Frontal cortex (tissue), 4 donors: Measurements from ENCODE around the gene CPO. TPM values are rescaled to one million over a fixed set of nuclear protein-coding genes. Genes with fewer than 3 reads are reported as not detected.

Source experiments
- DNase-seq, 2 donors: peaks; one replicate each; pipeline ENCODE4 v3.0.0; 2012; ENCODE audit warnings: low spot score in 2 of 2
- FAIRE-seq: peaks from 2 replicates; lab custom pipeline; 2012; peaks lifted over from hg19 to GRCh38; lab: Jason Lieb, UNC
- total RNA-seq: library from RNA; depleted of rRNA; stranded (reverse); fragments of >200 nt; gene quantifications from one replicate; pipeline ENCODE4 v1.2.3, GENCODE V29; 2014
- donor health status: control.
- donor health status: control.
- donor health status: control.

CPO gene
- total RNA-seq, 1 donor from 2014 or later: not detected

DNA sequence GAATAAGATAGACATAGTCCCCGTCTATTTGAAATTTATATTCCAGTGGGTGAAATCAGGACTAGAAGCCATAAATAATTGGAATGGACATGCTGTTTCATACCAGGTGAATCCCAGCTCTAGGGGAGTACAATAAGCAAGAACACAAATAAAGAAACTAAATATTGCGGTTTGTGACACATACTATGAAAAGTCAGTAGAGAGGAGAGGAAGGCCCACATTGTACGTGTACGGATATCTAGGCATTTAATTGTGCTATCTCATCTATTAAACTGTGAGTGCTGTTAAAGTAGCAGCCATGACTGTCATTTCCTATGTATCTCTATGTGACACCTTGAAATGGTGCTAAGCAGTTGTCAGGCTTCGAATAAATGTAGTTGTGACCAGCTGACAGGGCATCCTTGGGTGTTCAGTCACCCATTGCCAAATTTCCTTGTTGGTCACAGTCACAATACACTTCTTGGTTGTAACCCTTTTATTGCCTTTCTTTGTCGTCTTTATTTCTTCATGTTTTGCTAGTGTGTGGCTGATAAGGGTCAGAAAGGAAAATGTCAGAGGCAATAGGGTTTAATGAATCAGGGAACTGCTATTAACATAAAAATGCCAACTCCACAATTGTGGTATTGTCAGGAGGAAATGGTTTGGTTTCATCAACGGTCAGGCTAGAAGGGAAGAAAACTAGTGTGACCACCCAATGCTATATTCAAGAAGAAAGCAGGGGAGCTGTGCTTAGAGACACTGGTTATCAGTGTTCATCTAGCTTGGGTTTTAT is 31.5 kb downstream of the CPO start:
- FAIRE-seq: no peak
- DNase-seq: no peak

DNA sequence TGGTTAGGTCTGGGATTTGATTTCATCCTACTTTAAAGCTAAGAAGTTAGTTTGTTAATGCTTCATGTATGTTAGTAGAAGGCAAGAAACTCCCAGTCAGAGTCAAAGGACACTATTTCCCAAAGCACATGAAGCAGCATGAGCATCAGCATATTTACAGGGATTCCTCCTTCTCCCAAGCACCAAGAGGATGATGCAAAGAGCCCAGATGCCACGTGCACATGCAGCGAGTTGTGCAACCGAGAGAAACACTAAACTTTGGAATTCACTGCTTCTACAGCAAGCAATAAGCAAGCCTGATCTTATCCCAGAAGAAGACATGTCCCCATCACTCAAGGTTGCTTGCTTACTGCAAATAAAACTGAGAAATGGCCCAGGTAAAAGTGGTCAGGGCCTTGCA is 32.5 kb downstream of the CPO start:
- DNase-seq (no peak), FAIRE-seq (no peak)

DNA sequence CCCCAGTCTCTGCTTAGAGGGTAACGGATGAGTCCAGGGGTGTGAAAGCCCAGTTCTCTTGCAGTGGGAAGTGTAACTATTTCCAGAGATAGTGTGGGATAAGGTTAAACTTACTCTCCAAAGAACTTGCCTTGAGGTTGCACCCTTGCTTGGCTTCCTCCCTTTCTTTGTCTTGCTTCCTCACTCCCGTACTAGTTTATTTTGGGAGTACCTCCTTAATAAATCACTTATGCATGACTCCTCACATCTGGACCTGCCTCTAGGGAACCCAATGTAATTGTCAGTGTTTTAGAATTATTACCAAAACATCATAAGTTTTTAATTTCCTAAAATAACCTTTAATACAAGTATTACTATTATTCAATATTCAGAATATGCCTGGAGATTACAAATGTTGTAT is 35.2 kb downstream of the CPO start:
- DNase-seq: no peak
- FAIRE-seq: no peak

DNA sequence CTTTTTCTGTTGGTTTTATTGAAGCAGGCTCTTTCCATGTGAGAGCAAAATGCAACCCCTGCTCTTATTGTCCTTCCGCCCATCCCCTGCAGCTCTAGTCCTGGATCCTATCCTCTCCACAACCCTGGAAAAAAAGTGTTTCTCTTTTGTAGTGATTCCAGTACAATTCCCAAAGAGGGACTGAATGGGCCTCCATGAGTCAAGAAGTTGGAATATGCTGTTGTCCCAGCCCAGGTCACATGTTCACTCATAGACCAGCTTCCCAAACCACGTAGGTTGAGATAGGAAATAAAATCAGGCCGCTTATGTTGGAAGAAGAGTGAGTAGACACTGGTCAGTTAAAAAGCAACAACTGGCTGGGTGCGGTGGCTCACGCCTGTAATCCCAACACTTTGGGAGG is 39.4 kb downstream of the CPO start:
- DNase-seq: no peak

DNA sequence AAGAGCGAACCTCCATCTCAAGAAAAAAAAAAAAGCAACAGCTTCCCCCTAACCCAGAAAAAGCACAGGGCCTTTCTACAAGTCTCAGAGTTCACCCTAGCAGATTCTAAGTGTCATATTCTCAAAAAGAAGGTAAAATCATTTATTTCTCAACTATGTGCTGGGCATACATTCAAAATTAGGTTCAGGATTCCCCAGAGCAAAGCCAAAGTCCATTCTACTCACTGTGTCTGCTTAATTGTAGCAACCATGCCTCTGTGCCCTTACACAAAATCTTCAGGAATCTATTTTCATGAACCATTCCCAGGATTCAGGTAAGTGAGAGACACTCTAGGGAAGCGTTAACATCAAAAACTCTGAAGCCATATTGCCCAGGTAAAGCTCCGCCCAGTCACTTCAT is 40.0 kb downstream of the CPO start:
- FAIRE-seq (no peak), DNase-seq (no peak)

More for the DNA sequence above, 39.4 kb downstream of the CPO start:
- FAIRE-seq: no peak

DNA sequence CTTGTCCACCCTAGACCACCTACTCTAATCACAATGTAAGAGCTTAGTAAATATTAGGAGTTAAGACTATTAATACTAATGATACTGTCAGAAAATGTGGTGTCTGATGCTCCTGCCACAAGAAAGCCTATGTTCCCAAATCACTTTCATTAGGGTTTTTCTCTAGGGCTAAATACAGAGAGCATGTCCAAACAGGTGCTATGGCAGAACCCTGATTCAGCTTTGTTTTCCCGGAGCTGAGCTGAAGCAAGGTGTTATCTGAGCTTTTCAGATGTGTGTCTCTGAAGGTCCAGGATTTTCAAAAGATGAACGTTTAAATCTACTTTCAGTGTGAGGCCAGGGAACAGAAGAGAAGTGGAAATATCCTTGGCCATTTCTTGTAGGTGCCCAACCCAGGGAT is 40.6 kb downstream of the CPO start:
- DNase-seq (no peak), FAIRE-seq (no peak)

DNA sequence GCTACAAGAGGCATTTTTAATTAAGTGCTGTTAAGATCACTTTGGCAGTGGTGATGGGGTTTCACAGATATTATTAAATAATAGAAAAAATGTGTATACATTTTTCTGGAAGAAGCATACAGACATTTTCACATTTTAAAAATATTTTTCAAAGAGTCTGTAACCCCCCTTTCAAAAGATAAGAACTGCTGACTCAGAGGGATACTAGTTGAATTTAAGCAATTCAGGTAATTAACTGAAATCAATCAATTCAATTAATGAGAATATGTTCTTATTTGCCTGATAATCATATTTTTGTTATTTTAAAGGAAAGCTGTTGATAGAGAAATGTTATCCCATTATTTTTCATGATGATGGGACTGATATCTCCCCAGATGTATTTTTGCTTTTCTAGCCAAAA is 41.1 kb downstream of the CPO start:
- DNase-seq: no peak
- FAIRE-seq: no peak

DNA sequence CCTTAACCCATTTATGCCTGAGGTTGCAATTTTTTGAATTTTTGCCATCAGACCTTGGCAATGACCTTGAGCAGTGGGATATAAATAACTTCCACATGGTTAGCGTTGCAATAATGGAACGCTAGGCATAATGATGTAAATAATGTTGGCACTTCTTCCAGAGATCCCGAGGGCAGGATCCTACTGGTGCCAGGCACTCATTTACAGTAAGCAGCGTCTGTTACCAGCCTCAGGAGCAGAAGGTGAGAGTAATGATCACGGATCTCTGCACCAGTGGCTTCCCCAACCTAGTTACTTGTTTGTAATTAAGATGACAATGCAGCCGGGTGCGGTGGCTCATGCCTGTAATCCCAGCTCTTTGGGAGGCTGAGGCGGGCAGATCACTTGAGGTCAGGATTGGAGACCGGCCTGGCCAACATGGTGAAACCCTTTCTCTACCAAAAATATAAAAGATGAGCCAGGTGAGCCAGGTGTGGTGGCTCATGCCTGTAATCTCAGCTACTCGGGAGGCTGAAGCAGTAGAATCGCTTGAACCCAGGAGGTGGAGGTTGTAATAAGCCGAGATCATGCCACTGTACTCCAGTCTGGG is 41.9 kb downstream of the CPO start:
- FAIRE-seq (no peak), DNase-seq (no peak)

DNA sequence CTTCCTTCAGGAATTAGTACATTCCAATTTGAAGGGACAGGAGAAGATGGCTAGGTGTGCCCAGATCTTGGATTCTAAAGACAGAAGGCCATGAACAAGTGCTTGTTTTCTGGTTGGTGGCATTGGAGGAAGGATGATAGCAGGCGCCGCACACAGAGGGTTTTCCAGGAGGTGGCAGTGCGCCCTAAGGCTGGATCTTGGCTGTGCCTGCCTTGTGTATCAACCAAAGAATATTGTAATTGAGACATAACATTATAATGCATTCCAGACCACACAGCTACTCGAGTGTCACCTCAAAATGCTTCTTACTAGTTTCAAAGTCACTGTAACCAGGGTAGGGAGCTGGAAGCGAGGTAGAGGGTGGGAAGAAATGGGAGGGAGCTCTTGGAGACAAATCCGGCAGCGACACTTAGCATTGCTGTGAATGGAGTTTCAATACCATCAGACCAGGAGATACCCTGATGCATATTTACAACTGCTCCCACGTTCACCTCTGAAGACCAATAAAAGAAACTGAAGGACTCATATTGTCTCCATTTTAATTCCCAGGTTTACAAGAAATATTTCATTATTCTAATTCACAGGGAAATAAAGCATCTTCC is 42.5 kb downstream of the CPO start:
- peak; percentile 34 to 64 for DNase-seq
- no peak for FAIRE-seq

DNA sequence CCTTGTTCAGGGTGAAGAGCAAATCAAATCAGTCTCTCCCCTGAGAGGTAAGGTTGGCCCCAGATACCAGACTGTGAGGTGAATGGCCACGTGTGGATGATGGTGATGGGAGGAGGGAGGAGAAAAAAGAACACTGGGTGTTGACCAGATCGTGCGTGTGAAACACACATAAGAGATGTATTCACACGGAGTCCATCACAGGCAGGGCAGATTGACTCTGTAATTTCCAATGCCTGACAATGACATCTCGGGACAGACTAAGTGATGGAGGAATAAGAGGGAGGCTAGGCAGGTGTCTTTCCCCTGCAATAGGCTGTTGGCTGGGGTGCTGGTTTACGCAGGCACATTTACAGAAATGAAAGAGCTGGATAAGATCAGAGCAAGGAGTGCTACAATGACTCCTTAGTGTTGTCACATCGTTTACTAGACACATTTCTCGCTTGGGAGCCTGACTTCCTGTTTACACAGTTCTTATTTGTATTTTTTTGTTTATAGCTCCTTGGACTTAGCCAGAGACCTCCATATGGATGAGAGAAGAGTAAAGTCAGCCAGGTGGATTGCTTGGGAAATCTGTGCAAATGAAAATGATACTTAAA is 43.1 kb downstream of the CPO start:
- FAIRE-seq: no peak
- DNase-seq: no peak

DNA sequence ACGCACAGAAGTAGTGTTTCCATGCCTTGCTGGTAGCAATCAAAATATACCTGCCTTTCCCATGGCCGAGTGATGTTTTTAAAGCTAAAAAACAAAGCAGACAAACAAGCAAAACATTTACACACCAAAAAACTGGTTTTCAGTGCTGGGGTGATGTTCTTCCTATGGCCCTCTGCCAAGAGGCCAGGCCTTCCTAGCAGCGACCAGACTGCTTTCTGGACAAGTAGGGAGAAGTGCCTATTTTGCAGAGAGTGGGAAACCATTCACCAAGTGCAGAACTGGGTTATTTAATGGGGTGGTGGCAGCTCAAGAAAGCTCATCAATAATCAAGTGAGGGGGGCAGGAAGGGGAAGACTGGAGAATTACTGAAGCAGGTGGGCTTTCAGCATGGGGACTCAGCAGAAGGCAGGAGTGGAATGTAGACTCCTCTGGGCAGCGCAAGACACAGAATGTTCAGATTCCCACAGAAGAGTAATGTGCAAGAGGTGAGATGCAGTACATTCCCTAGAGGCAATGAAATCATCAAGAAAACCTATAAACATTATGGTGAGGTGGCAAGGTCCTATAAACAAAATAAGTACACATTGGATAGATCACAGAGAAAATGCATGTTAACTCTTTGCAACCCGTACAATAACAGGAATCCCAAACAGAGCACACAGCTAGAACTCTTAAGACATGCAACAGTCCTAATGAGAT is 44.0 kb downstream of the CPO start:
- DNase-seq: no peak
- no peak for FAIRE-seq

DNA sequence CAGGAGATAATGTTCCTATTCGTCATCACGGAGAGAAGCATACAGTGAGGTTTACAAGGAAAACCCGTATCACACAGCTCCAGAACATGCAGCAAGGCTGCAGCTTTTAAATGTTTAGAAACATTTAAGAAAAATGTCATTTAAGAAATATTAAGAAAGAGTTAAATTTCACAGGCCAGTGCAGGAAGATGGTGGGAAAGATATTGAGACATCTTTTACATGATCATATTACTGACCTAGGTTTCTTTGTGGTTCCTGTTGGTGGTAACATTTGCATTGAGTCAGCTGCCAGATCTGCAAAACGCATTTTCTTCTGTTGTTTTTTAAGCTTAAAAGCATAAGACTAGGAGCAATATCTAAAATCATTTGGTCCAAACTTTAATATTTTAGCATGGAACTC is 44.9 kb downstream of the CPO start:
- DNase-seq (no peak), FAIRE-seq (no peak)

DNA sequence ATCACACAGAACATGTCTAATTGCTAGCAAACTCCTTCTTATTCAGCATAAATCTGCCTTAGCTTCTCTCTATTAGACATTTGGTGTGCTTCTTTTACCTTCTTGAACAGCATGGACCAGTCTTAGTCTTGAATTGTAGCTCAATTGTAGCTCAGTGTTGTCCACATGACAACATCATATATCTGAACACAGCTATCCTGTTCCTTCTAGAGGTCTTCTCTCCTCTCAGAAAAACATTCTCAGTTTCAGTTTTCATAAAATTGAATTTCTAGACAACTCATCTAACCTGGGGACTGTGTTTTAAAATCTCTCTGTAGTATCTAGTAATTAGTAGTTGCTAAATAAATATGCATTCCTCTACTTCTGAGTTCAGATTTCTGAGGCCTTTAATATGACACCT is 47.6 kb downstream of the CPO start:
- FAIRE-seq (no peak), DNase-seq (no peak)

DNA sequence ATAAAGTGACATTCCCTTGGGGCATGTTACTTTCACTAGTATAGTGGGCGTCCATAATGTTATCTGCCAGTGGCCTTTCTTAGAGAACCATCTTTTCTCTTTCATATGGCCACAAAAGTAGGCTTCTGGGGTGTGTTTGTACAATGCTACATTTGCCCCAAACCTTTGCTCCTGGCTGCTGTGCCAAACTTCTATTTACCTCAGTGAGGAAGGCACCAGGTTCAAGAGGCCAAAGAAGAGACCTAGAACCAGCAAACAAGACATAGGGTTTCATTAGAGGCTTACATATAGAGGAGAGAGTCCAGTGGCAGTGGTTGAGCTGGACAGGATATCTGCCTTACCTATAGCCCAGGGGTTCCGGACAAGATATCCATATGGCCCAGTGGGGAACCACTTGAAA is 48.5 kb downstream of the CPO start:
- FAIRE-seq (no peak), DNase-seq (no peak)

DNA sequence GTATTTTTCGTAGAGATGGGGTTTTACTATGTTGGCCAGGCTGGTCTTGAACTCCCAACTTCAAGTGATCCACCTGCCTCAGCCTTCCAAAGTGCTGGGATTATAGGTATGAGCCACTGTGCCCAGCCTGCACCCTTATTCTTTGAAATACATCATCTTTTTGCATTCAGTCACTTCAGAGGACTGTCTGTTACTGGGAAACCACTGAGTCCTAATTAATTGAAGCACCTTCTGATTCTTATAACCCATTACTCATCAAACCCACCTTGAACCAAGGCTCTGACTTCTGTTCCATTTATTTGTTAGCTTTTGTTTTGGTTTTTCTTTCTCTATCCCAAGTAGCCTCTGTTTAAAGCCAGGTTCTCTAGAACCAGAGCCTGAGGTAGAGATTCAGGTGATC is 49.6 kb downstream of the CPO start:
- FAIRE-seq (no peak), DNase-seq (no peak)

DNA sequence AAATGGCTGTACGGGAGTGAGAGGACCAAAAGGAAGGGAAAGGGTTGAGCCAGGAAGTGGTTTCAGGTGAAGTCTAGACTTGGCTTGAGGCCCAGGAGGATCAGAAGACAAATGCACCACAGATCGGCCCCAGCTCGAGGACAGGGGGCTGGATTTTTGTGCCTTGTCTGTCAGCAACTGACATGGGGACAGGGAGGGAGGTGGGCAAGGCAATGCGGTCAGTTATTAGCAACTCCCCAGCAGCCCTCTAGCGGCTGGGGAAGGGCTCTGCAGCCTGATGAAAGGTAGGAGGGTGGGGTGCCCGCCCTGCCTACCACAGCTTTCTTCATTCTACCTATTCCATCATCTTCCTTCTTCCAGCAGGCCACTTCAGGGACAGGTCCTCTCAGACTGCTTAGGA is 50.0 kb downstream of the CPO start:
- FAIRE-seq (no peak), DNase-seq (no peak)

DNA sequence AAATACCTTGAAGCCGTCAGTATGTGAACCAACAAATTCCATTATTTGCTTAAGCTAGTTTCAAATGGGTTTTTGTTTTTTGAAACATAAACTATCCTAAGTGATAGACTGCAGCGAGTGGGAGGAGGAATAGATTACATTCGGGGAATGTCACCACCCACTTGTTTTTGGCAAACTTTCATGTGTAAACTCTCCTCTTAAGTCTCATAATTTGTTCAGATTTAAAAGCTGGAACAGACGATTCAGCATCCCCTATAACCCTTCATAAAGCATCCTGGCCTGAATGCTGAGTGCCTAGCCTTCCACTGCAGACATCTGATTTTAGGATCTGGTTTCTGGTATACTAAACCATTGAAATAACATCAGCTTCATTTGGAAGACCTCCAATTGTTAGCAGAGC is 51.0 kb downstream of the CPO start:
- DNase-seq: no peak
- no peak for FAIRE-seq

DNA sequence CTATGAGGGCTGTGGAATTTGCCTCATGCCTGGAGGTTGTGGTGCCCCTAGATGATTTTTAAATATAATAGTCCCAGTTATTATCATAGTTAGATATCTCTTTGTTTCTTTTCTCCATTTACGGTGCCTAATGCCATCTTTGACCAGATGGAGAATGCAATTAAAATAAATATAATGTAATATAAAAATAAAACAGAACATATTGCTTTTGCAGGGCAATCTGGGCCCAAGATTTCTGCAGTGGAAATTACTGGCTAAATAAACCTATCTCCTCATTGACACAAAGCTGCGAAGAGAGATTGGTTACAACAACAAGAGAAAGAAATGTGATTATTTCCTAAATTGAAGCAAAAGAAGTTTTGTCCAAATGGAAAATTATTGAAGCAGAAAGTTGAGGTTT is 51.8 kb downstream of the CPO start:
- FAIRE-seq (no peak), DNase-seq (no peak)

DNA sequence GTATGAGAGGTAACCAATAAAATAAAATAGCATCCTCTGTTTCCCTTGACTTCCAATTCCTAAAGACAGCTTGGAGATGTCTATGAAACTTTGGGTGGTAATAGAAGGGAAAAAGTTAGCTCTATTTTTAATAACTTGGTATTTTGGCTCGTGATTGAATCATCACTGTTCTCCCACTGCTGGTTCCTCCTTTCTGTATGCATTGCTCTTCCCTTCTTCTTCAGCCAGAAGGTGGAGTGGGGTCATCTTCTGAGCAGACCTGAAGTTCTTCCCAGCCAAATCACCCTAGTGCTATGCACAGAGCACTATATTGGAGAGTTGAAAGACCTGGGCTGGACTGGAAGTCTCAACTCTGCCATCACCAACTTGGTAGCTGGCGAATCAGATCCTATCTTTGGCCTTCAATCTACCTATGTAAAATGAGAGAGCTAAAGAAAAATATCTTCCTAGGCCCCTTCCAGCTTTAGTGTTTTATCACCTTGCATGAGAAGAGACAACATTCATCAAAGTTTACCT is 54.1 kb downstream of the CPO start:
- no peak for DNase-seq
- FAIRE-seq: no peak

DNA sequence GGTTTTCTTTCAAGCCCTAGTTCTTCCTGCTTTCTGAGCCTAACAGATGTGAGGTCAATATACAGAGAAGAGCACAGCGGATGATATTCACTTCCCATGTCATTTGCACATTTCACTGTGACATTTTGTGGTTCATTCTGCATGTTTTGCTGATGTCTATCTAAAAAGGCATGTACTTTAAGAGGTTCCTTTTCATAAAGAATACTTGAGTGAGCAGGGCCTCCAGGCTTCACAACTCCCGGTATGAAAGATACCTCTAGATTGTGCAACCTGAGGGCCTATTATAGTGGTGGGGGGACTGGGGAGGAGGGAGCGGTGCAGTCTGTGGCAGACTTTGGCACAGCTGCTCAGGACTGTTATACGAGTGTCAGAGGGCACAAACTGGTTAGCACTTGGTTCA is 54.6 kb downstream of the CPO start:
- DNase-seq (no peak), FAIRE-seq (no peak)
